OCI-LY3 (cell line): ENCODE results near the gene MAB21L4.

Experiments used
- H2AFZ ChIP-seq: fragments of 200-600, 300-600 bp; shearing (Covaris generic); 2 replicates; pipeline ENCODE4 v1.6.0; 2014; ENCODE audit warnings: antibody characterized with exemption, low read depth, low read length
- H3K27ac ChIP-seq: fragments of 200-600, 300-600 bp; sonication (generic); 2 replicates; pipeline ENCODE4 v1.5.1; 2014; ENCODE audit warnings: mild to moderate bottlenecking, low read length, moderate library complexity, mixed read lengths
- H3K27me3 ChIP-seq: fragments of 200-600, 300-600 bp; sonication (generic); 2 replicates; pipeline ENCODE4 v1.6.1; 2014; ENCODE audit warnings: low read depth, low read length, mixed read lengths
- H3K36me3 ChIP-seq: fragments of 200-600, 300-600 bp; sonication (generic); replicated peaks from 2 replicates; pipeline ENCODE3; 2014; ENCODE audit warnings: low read depth, low read length, mixed read lengths
- H3K4me1 ChIP-seq: fragments of 300-600, 200-600 bp; sonication (generic); 2 replicates; pipeline ENCODE4 v1.6.1; 2014; ENCODE audit warnings: low read length, mixed read lengths
- H3K4me2 ChIP-seq: fragments of 200-600, 300-600 bp; sonication (generic); 2 replicates; pipeline ENCODE4 v1.6.1; 2014; ENCODE audit warnings: low read length, mixed read lengths
- H3K4me3 ChIP-seq: fragments of 300-600, 200-600 bp; sonication (generic); 2 replicates; pipeline ENCODE4 v1.5.1; 2014; ENCODE audit warnings: antibody characterized with exemption, mild to moderate bottlenecking, low read length, moderate library complexity
- H3K79me2 ChIP-seq: fragments of 300-600, 200-600 bp; shearing (Covaris generic); 2 replicates; pipeline ENCODE4 v1.6.1; 2014; ENCODE audit warnings: mild to moderate bottlenecking, low read length, mixed read lengths
- H3K9ac ChIP-seq: fragments of 300-600, 200-600 bp; shearing (Covaris generic); 2 replicates; pipeline ENCODE4 v1.6.0; 2014; ENCODE audit warnings: mild to moderate bottlenecking, low read length, moderate library complexity
- H3K9me3 ChIP-seq: fragments of 200-600, 300-600 bp; shearing (Covaris generic); 2 replicates; pipeline ENCODE4 v1.6.1; 2014; ENCODE audit warnings: low read length, mixed read lengths; ENCODE audit not compliant: insufficient read depth
- H4K20me1 ChIP-seq: fragments of 200-600, 300-600 bp; sonication (generic); 2 replicates; pipeline ENCODE4 v1.6.1; 2016; ENCODE audit warnings: low read length, mixed read lengths; ENCODE audit not compliant: insufficient read depth
- EZH2phosphoT487 ChIP-seq: fragments of 200-600 bp; shearing (Covaris generic); IDR thresholded peaks from 2 replicates; pipeline ENCODE4 v1.6.1; 2018; ENCODE audit warnings: antibody characterized with exemption, mixed run types, low read depth
- TF ChIP-seq, protein P1 (sequence below): fragments of 200-600, 300-600 bp; sonication (generic); IDR thresholded peaks from 2 replicates; pipeline ENCODE4 v1.5.1; 2014; ENCODE audit warnings: antibody characterized with exemption, low read length, low read depth

Gene MAB21L4

DNA sequence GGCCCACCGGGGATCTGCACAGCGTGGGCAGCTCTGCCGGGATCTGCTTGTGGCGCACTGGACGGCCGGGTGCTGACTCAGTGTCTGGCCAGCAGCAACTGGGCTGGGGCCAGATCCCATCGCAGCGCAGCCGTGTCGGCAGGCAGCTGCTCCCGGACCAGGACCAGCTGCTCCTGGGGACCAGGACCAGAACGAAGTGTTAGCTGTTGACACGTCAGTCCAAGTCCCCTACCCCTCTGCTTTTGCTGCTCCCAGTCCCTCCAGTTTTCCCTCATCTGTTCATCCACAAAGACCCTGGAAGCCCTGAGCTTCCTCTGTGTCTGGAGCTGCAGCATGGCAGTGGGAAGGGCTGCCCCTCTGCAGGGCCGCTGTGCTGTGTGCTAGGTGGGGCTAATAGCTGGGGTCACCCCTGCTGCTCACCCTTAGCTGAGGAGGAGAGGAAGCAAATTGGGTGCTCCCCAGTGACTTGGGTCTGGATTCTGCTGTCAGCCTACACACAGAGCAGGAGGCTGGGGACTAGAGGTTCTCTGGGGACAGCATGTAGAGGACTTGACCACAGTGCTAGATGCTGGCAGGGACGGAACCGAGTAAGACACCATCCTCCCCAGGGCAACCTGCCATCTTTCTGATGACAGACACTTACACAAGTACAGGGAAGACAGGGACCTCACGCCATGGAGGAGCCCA lies 59.0 kb downstream of the MAB21L4 start:
- H3K27ac ChIP-seq: no peak overlapping the region
- no peak overlapping the region for H3K4me3 ChIP-seq
- H3K4me2 ChIP-seq: no peak overlapping the region
- H4K20me1 ChIP-seq: no peaks in the 10 kb centered on the region
- TF ChIP-seq, protein P1, sequence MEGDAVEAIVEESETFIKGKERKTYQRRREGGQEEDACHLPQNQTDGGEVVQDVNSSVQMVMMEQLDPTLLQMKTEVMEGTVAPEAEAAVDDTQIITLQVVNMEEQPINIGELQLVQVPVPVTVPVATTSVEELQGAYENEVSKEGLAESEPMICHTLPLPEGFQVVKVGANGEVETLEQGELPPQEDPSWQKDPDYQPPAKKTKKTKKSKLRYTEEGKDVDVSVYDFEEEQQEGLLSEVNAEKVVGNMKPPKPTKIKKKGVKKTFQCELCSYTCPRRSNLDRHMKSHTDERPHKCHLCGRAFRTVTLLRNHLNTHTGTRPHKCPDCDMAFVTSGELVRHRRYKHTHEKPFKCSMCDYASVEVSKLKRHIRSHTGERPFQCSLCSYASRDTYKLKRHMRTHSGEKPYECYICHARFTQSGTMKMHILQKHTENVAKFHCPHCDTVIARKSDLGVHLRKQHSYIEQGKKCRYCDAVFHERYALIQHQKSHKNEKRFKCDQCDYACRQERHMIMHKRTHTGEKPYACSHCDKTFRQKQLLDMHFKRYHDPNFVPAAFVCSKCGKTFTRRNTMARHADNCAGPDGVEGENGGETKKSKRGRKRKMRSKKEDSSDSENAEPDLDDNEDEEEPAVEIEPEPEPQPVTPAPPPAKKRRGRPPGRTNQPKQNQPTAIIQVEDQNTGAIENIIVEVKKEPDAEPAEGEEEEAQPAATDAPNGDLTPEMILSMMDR: no peak
- TF ChIP-seq EZH2phosphoT487: no peak
- no peaks in the 10 kb centered on the region for H3K9me3 ChIP-seq
- no peaks in the 10 kb centered on the region for H3K79me2 ChIP-seq
- no peaks in the 10 kb centered on the region for H3K4me1 ChIP-seq
- H3K27me3 ChIP-seq: peaks cover 6% of the 10 kb centered on the region; the same call in 1 of the 2 replicates
- no peak overlapping the region for H2AFZ ChIP-seq
- no peak overlapping the region for H3K9ac ChIP-seq
- H3K36me3 ChIP-seq: no peaks in the 10 kb centered on the region
